IMR-90 (cell line): Measurements from ENCODE around the gene RIMBP2. TPM values are rescaled to one million over a fixed set of nuclear protein-coding genes. Genes with fewer than 3 reads are reported as not detected.

Experiments used
- ATAC-seq: fragments of 200-7000 bp; cut with Tn5 transposase; 2 replicates; pipeline ENCODE4 v1.9.1; 2020; ENCODE audit warnings: low read depth, mild to moderate bottlenecking, moderate library complexity
- BruUV-seq: library from RNA; stranded (reverse); fragments of 400-500 nt; replicated peaks from 2 replicates; lab custom pipeline; 2021; lab: Mats Ljungman, UMichigan
- CTCF ChIA-PET: fragments of 300-600 bp; formaldehyde crosslinking; extraction: SDS; loops from one replicate; lab custom pipeline; 2021; ENCODE audit warnings: antibody characterized with exemption; lab: Yijun Ruan, JAX
- POLR2A ChIA-PET: fragments of 300-600 bp; sonication (Branson Sonifier 250); formaldehyde crosslinking; loops from one replicate; lab custom pipeline; 2022; ENCODE audit warnings: antibody characterized with exemption; ENCODE audit not compliant: unreplicated experiment; lab: Charles Lee
- DNase-seq: peaks from one replicate; pipeline ENCODE4 v3.0.0; 2013
- H2AFZ ChIP-seq: replicated peaks from 2 replicates; pipeline ENCODE3; 2013; ENCODE audit warnings: low read length, mild to moderate bottlenecking; ENCODE audit not compliant: poor library complexity
- H2AK5ac ChIP-seq: 2 replicates; pipeline ENCODE4 v1.6.1; 2013; ENCODE audit warnings: low read depth, low read length, inconsistent platforms
- H2AK9ac ChIP-seq: replicated peaks from 2 replicates; pipeline ENCODE3; 2013; ENCODE audit warnings: mild to moderate bottlenecking, low read depth, low read length, moderate library complexity; ENCODE audit not compliant: poor library complexity
- H2BK120ac ChIP-seq: 2 replicates; pipeline ENCODE4 v1.6.1; 2013; ENCODE audit warnings: low read depth, low read length, inconsistent platforms
- H2BK15ac ChIP-seq: 3 replicates; pipeline ENCODE4 v1.6.1; 2013; ENCODE audit warnings: low read depth, low read length, inconsistent platforms
- H2BK20ac ChIP-seq: 2 replicates; pipeline ENCODE4 v1.6.1; 2013; ENCODE audit warnings: low read depth, mild to moderate bottlenecking, inconsistent platforms, low read length, moderate library complexity
- H2BK5ac ChIP-seq: 2 replicates; pipeline ENCODE4 v1.6.1; 2013; ENCODE audit warnings: mild to moderate bottlenecking, low read depth, low read length, inconsistent platforms; ENCODE audit not compliant: poor library complexity, severe bottlenecking
- H3K14ac ChIP-seq: replicated peaks from 2 replicates; pipeline ENCODE4 v1.6.1; 2013; ENCODE audit warnings: low read depth, low read length, inconsistent platforms
- H3K18ac ChIP-seq: 2 replicates; pipeline ENCODE4 v1.6.1; 2013; ENCODE audit warnings: low read depth, low read length, control low read depth
- H3K23ac ChIP-seq: 2 replicates; pipeline ENCODE4 v1.6.1; 2013; ENCODE audit warnings: low read depth, low read length, inconsistent platforms
- H3K27ac ChIP-seq: 2 replicates; pipeline ENCODE4 v1.5.1; 2013; ENCODE audit warnings: mild to moderate bottlenecking, control low read depth, low read length; ENCODE audit not compliant: insufficient read depth
- H3K27me3 ChIP-seq: 2 replicates; pipeline ENCODE4 v1.6.1; 2013; ENCODE audit warnings: low read length; ENCODE audit not compliant: control insufficient read depth, insufficient read depth
- H3K36me3 ChIP-seq: 2 replicates; pipeline ENCODE4 v1.6.1; 2013; ENCODE audit warnings: low read length, mixed read lengths; ENCODE audit not compliant: control insufficient read depth, insufficient read depth
- H3K4ac ChIP-seq: 2 replicates; pipeline ENCODE4 v1.6.1; 2013; ENCODE audit warnings: low read depth, low read length, inconsistent platforms
- H3K4me1 ChIP-seq: 2 replicates; pipeline ENCODE4 v1.6.1; 2013; ENCODE audit warnings: low read length, mixed read lengths; ENCODE audit not compliant: control insufficient read depth, insufficient read depth
- H3K4me2 ChIP-seq: 2 replicates; pipeline ENCODE4 v1.6.1; 2013; ENCODE audit warnings: low read depth, mild to moderate bottlenecking, control low read depth, low read length, moderate library complexity
- H3K4me3 ChIP-seq: 2 replicates; pipeline ENCODE4 v1.5.1; 2013; ENCODE audit warnings: low read depth, mild to moderate bottlenecking, control low read depth, low read length, moderate library complexity; ENCODE audit not compliant: insufficient read depth
- H3K56ac ChIP-seq: 2 replicates; pipeline ENCODE4 v1.6.1; 2013; ENCODE audit warnings: low read length, inconsistent platforms; ENCODE audit not compliant: insufficient read depth; ENCODE audit errors: extremely low read depth
- H3K79me1 ChIP-seq, 2 experiments: 2 replicates each; pipeline ENCODE4 v1.6.1; 2013; ENCODE audit warnings: low read length in 2 of 2, inconsistent platforms in 1 of 2, low read depth in 1 of 2
- H3K9ac ChIP-seq: 2 replicates; pipeline ENCODE4 v1.6.1; 2013; ENCODE audit warnings: low read depth, low read length, control low read depth
- H3K9me1 ChIP-seq: 2 replicates; pipeline ENCODE4 v1.6.1; 2013; ENCODE audit warnings: low read length, inconsistent platforms; ENCODE audit not compliant: insufficient read depth
- H3K9me3 ChIP-seq: 2 replicates; pipeline ENCODE4 v1.6.1; 2013; ENCODE audit warnings: low read length; ENCODE audit not compliant: control insufficient read depth, insufficient read depth
- H4K20me1 ChIP-seq: 2 replicates; pipeline ENCODE4 v1.6.1; 2013; ENCODE audit warnings: low read length, inconsistent platforms; ENCODE audit not compliant: insufficient read depth
- H4K5ac ChIP-seq: 2 replicates; pipeline ENCODE4 v1.6.1; 2013; ENCODE audit warnings: mild to moderate bottlenecking, low read depth, low read length, control low read depth
- H4K8ac ChIP-seq, 2 experiments: 2 replicates each; pipeline ENCODE4 v1.6.1; 2013; ENCODE audit warnings: low read depth in 2 of 2, low read length in 2 of 2, control low read depth in 1 of 2, inconsistent platforms in 1 of 2
- H4K91ac ChIP-seq: 2 replicates; pipeline ENCODE4 v1.6.1; 2013; ENCODE audit warnings: low read depth, low read length, inconsistent platforms; ENCODE audit not compliant: insufficient read depth
- BHLHE40 ChIP-seq: fragments of 150-350 bp; IDR thresholded peaks from 2 replicates; pipeline ENCODE4 v1.6.1; 2016; ENCODE audit warnings: mild to moderate bottlenecking, low read depth, low read length
- CEBPB ChIP-seq: IDR thresholded peaks from 2 replicates; pipeline ENCODE4 v1.6.1; 2012; ENCODE audit warnings: low read depth, low read length, improper control_type of control experiment
- CHD1 ChIP-seq: IDR thresholded peaks from 2 replicates; pipeline ENCODE4 v1.6.1; 2012; ENCODE audit warnings: low read depth, low read length, improper control_type of control experiment
- CTCF ChIP-seq: conservative IDR thresholded peaks from 2 replicates; pipeline ENCODE4 v1.5.1; 2012; ENCODE audit warnings: mild to moderate bottlenecking, low read depth, low read length, improper control_type of control experiment
- FOS ChIP-seq: fragments of 150-350 bp; IDR thresholded peaks from 2 replicates; pipeline ENCODE4 v1.6.1; 2016; ENCODE audit warnings: low read depth, low read length
- MAFK ChIP-seq: IDR thresholded peaks from 2 replicates; pipeline ENCODE4 v1.6.1; 2012; ENCODE audit warnings: low read depth, low read length, improper control_type of control experiment
- MAZ ChIP-seq: IDR thresholded peaks from 2 replicates; pipeline ENCODE4 v1.6.1; 2012; ENCODE audit warnings: low read depth, mild to moderate bottlenecking, low read length, improper control_type of control experiment, moderate library complexity, borderline replicate concordance
- MXI1 ChIP-seq: IDR thresholded peaks from 2 replicates; pipeline ENCODE4 v1.6.1; 2012; ENCODE audit warnings: low read depth, mild to moderate bottlenecking, low read length, moderate library complexity, borderline replicate concordance
- NFE2L2 ChIP-seq: fragments of 150-350 bp; IDR thresholded peaks from 2 replicates; pipeline ENCODE4 v1.6.1; 2016; ENCODE audit warnings: low read depth, mild to moderate bottlenecking, low read length
- POLR2A ChIP-seq: IDR thresholded peaks from 2 replicates; pipeline ENCODE4 v1.6.1; 2012; ENCODE audit warnings: mild to moderate bottlenecking, low read depth, low read length
- RAD21 ChIP-seq: IDR thresholded peaks from 2 replicates; pipeline ENCODE4 v1.6.1; 2012; ENCODE audit warnings: low read length, improper control_type of control experiment
- RCOR1 ChIP-seq: IDR thresholded peaks from 2 replicates; pipeline ENCODE4 v1.6.1; 2012; ENCODE audit warnings: mild to moderate bottlenecking, low read length, improper control_type of control experiment; ENCODE audit not compliant: insufficient replicate concordance
- RFX5 ChIP-seq: IDR thresholded peaks from 2 replicates; pipeline ENCODE4 v1.8.0; 2012; ENCODE audit warnings: low read depth, mild to moderate bottlenecking, low read length, moderate library complexity
- SMC3 ChIP-seq: fragments of 150-350 bp; IDR thresholded peaks from 2 replicates; pipeline ENCODE4 v1.6.1; 2016; ENCODE audit warnings: low read depth, mild to moderate bottlenecking, antibody characterized with exemption, low read length, moderate library complexity
- WGBS, 2 experiments: methylation state at CpG; one replicate each; pipeline versions ENCODE4 v1.1.5 to v1.1.7; 2013; ENCODE audit warnings: missing lambda C conversion rate in 2 of 2; ENCODE audit not compliant: insufficient read length in 1 of 2; ENCODE audit errors: extremely low coverage in 2 of 2; 5-methylcytosine and 5-hydroxymethylcytosine counted together
- dilution Hi-C: fragments of 300-500 bp; cut with HindIII; formaldehyde crosslinking; loops from one replicate; pipeline ENCODE4 v1.14.3; 2018; ENCODE audit warnings: low sequenced_read_pairs; ENCODE audit not compliant: unreplicated experiment
- in situ Hi-C: fragments of 300-500 bp; cut with MboI; formaldehyde crosslinking; loops from 3 replicates; pipeline ENCODE4 v1.14.3; 2019; ENCODE audit warnings: low sequenced_read_pairs, inconsistent platforms, mixed read lengths
- intact Hi-C: fragments of 100-400 bp; cut with micrococcal nuclease; formaldehyde crosslinking; loops from 2 replicates; pipeline ENCODE4 v1.10.0; 2022
- polyA plus RNA-seq, 3 experiments: library from polyadenylated mRNA; depleted of rRNA; stranded (reverse); fragments of >200 nt; gene quantifications; 2 replicates each; pipeline ENCODE4 v1.2.3, GENCODE V29; 2012; ENCODE audit warnings: low replicate concordance in 1 of 3
- total RNA-seq: library from RNA; depleted of rRNA; stranded (reverse); fragments of >200 nt; gene quantifications from 2 replicates; pipeline ENCODE4 v1.2.3, GENCODE V29; 2012
- TF ChIP-seq, protein P1 (sequence below): fragments of 150-350 bp; IDR thresholded peaks from 2 replicates; pipeline ENCODE4 v1.6.1; 2016; ENCODE audit warnings: low read depth, mild to moderate bottlenecking, low read length, moderate library complexity, borderline replicate concordance
- TF ChIP-seq, protein P2 (sequence below): fragments of 150-350 bp; IDR thresholded peaks from 2 replicates; pipeline ENCODE4 v1.6.1; 2017; ENCODE audit warnings: mild to moderate bottlenecking, antibody characterized with exemption, low read length, low read depth

RIMBP2 gene
- total and polyA plus RNA-seq, 2 of the 4 experiments (the other 2 are of a cell fraction): not detected

GRCh38 chr12:130438711-130439110 lies 277.4 kb downstream of the RIMBP2 start:
- in situ Hi-C loops (no loop called here), intact Hi-C loops (no loop called here), dilution Hi-C loops (no loop called here)
- peaks cover 50% of the 10 kb centered on the region for H3K9me3 ChIP-seq
- no peak for DNase-seq
- H2BK15ac ChIP-seq: no peak overlapping the region
- BruUV-seq: no TSS peak
- ATAC-seq: no peak
- no peak overlapping the region for H3K9ac ChIP-seq
- H3K4me2 ChIP-seq: no peak overlapping the region
- H3K4me1 ChIP-seq: no peaks in the 10 kb centered on the region
- no peak overlapping the region for H4K91ac ChIP-seq
- no peaks in the 10 kb centered on the region for H3K27me3 ChIP-seq
- H3K27ac ChIP-seq: no peak overlapping the region
- H3K18ac ChIP-seq: no peak overlapping the region
- H4K8ac ChIP-seq: no peak overlapping the region
- no peak overlapping the region for H3K4ac ChIP-seq
- CTCF ChIA-PET: no interaction called here
- H3K23ac ChIP-seq: no peak overlapping the region
- 92% methylated on average over 2 of the region's 13 CpGs; no CpG with 5 or more reads in 1 of the 2 experiments for WGBS, 2 experiments
- peak overlapping the region; percentile 46 for H2BK5ac ChIP-seq
- POLR2A ChIA-PET: no interaction called here
- H3K4me3 ChIP-seq: no peak overlapping the region
- H3K36me3 ChIP-seq: no peaks in the 10 kb centered on the region
- no peak overlapping the region for H2AK9ac ChIP-seq
- no peak overlapping the region for H3K56ac ChIP-seq
- H3K79me1 ChIP-seq: no peaks in the 10 kb centered on the region
- no peaks in the 10 kb centered on the region for H3K9me1 ChIP-seq
- H2BK20ac ChIP-seq: no peak overlapping the region
- no peak overlapping the region for H2AK5ac ChIP-seq
- H2AFZ ChIP-seq: no peak overlapping the region
- no peak overlapping the region for H4K5ac ChIP-seq
- no peaks in the 10 kb centered on the region for H4K20me1 ChIP-seq
- TF ChIP-seq NFE2L2 (no peak), SMC3 (no peak), CTCF (no peak), MAFK (no peak), RCOR1 (no peak), FOS (no peak), CHD1 (no peak), MAZ (no peak), RAD21 (no peak), POLR2A (no peak), RFX5 (no peak), CEBPB (no peak), BHLHE40 (no peak), MXI1 (no peak)
- TF ChIP-seq, protein P1, sequence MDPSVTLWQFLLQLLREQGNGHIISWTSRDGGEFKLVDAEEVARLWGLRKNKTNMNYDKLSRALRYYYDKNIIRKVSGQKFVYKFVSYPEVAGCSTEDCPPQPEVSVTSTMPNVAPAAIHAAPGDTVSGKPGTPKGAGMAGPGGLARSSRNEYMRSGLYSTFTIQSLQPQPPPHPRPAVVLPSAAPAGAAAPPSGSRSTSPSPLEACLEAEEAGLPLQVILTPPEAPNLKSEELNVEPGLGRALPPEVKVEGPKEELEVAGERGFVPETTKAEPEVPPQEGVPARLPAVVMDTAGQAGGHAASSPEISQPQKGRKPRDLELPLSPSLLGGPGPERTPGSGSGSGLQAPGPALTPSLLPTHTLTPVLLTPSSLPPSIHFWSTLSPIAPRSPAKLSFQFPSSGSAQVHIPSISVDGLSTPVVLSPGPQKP: no peak
- TF ChIP-seq, protein P2, sequence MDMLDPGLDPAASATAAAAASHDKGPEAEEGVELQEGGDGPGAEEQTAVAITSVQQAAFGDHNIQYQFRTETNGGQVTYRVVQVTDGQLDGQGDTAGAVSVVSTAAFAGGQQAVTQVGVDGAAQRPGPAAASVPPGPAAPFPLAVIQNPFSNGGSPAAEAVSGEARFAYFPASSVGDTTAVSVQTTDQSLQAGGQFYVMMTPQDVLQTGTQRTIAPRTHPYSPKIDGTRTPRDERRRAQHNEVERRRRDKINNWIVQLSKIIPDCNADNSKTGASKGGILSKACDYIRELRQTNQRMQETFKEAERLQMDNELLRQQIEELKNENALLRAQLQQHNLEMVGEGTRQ: no peak
- H3K14ac ChIP-seq: no peak overlapping the region
- H2BK120ac ChIP-seq: no peak overlapping the region
